ENCODE measurements around the gene FGF3.
"Not testable (repeated sequence)": the region's sequence is repeated elsewhere in the genome, so short reads cannot be mapped to it uniquely, and the experiment has no call there.

FGF3 gene

DNA sequence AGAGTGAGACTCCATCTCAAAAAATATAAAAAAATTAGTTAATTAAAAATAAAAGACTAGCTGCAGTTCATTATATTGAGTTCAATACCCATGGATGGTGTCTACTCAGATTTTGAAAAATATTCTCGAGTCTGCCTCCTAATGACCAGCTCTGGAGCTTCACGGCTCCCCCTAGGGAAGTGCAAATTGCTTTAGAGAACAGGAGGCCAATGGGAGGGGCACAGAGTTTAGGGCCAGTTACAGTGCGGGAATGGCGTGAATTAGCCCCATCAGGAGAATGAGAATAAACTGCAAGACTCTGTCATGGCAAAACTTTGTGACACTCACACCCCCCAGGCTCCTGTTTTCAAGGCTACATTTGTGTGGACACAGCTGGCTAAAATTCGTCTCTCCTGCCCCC lies 48.7 kb downstream of the FGF3 start:
- no peak for DNase-seq (ENCODE audit: low spot score)

DNA sequence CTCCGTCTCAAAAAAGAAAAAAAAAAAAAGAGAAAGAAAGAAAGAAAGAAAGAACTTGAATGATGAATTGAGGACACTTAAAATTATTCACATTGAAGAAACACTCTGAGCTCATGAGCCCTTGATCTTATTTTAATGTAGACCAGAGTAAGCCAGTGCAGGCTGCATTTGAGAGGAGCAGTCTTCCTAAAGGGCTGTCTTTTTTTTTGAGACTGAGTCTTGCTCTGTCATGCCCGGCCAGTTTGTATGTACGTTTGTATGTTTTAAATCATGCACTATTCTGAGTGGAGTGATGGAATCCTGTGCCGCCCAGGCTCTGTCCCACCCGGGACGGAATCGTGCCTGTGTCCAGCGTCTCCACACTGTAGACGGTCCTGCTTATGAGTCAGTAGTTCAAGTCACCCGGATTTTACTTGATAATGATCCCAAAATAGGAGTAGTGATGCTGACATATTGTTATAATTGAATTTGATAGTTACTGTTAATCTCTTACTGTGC lies 53.7 kb downstream of the FGF3 start:
- DNase-seq (ENCODE audit: low spot score) = no peak

DNA sequence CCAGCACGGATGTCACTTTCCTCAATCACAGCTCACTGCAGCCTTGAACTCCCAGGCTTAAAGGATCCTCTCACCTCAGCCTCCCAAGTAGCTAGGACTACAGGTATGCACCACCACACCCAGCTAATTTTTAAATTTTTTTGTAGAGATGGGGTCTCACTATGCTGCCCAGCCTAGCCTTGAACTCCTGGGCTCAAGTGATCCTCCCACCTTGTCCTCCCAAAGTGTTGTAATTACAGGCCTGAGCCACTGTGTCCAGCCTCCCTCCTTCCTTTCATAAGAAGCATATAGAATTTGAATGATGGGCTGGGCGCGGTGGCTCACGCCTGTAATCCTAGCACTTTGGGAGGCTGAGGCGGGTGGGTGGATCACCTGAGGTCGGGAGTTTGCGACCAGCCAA lies 54.3 kb downstream of the FGF3 start:
- DNase-seq (ENCODE audit: low spot score) = not testable (repeated sequence)

DNA sequence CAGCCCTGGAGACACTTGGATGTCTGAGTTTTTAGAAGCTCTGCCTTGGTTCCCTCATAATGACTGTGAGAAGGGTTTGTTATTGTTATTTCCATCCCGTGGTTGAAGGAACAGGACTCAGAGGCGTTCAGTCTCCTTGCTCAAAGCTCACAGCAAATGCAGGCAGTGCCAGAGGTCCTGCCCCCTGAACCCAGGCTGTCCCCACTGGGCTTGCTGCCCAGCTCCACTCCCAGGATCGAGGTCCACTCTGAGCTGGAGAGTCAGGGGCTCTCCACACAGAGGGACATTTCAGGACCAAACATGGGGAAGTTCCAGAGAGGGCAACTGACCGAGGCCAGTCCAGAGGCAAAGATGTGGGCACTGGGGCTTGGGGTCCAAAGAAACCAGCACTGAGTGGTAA lies 58.9 kb downstream of the FGF3 start:
- DNase-seq (ENCODE audit: low spot score) = no peak
